Mesenchymal stem cell (in vitro differentiated cells and primary cell): Measurements from ENCODE around the gene SLC5A6.

Experiments
- DNase-seq: peaks from one replicate; pipeline ENCODE4 v3.0.0-alpha.2; 2013
- H2AFZ ChIP-seq: one replicate; pipeline ENCODE4 v1.6.1; 2013; ENCODE audit warnings: low read depth, mild to moderate bottlenecking, control low read depth, inconsistent platforms, low read length, moderate library complexity
- H2AK5ac ChIP-seq: 2 replicates; pipeline ENCODE4 v1.6.1; 2013; ENCODE audit warnings: low read length, moderate library complexity, mild to moderate bottlenecking, inconsistent platforms; ENCODE audit not compliant: severe bottlenecking
- H2BK120ac ChIP-seq: one replicate; pipeline ENCODE4 v1.6.1; 2013; ENCODE audit warnings: low read depth, mild to moderate bottlenecking, inconsistent platforms, low read length, moderate library complexity
- H2BK12ac ChIP-seq, 2 experiments: one replicate each; pipeline ENCODE4 v1.6.1; 2013; ENCODE audit warnings: inconsistent platforms in 2 of 2, low read length in 2 of 2, mild to moderate bottlenecking in 2 of 2, moderate library complexity in 2 of 2, control low read depth in 1 of 2
- H2BK15ac ChIP-seq: one replicate; pipeline ENCODE4 v1.6.1; 2013; ENCODE audit warnings: mild to moderate bottlenecking, low read depth, inconsistent platforms; ENCODE audit not compliant: poor library complexity, severe bottlenecking
- H2BK5ac ChIP-seq: 2 replicates; pipeline ENCODE4 v1.6.1; 2013; ENCODE audit warnings: low read depth, mild to moderate bottlenecking, low read length, control low read depth, inconsistent platforms; ENCODE audit not compliant: poor library complexity, severe bottlenecking
- H3K14ac ChIP-seq, 2 experiments: one replicate each; pipeline ENCODE4 v1.6.1; 2013; ENCODE audit warnings: inconsistent platforms in 2 of 2, low read length in 2 of 2, control low read depth in 1 of 2, mild to moderate bottlenecking in 1 of 2, moderate library complexity in 1 of 2
- H3K18ac ChIP-seq, 2 experiments: one replicate each; pipeline ENCODE4 v1.6.1; 2013; ENCODE audit warnings: inconsistent platforms in 2 of 2, low read length in 2 of 2, control low read depth in 1 of 2, low read depth in 1 of 2, mild to moderate bottlenecking in 1 of 2
- H3K23ac ChIP-seq, 2 experiments: one replicate each; pipeline ENCODE4 v1.6.1; 2013; ENCODE audit warnings: inconsistent platforms in 2 of 2, low read length in 2 of 2, mild to moderate bottlenecking in 2 of 2, moderate library complexity in 2 of 2, control low read depth in 1 of 2
- H3K27ac ChIP-seq: 2 replicates; pipeline ENCODE4 v1.5.1; 2013; ENCODE audit warnings: mild to moderate bottlenecking, moderate library complexity, low read length, control low read depth, inconsistent platforms; ENCODE audit not compliant: poor library complexity, severe bottlenecking
- H3K27me3 ChIP-seq, 2 experiments: 2 replicates each; pipeline versions ENCODE4 v1.6.1 to v1.7.0; 2013; ENCODE audit warnings: low read length in 2 of 2, mild to moderate bottlenecking in 2 of 2, moderate library complexity in 2 of 2, control low read depth in 1 of 2, inconsistent platforms in 1 of 2; ENCODE audit not compliant: control insufficient read depth in 1 of 2, insufficient read depth in 1 of 2
- H3K36me3 ChIP-seq, 2 experiments: 2 replicates each; pipeline versions ENCODE4 v1.6.1 to v1.7.0; 2013; ENCODE audit warnings: low read length in 2 of 2, control low read depth in 1 of 2, inconsistent platforms in 1 of 2, low read depth in 1 of 2, mild to moderate bottlenecking in 1 of 2; ENCODE audit not compliant: insufficient read depth in 2 of 2, control insufficient read depth in 1 of 2
- H3K4ac ChIP-seq, 2 experiments: one replicate each; pipeline ENCODE4 v1.6.1; 2013; ENCODE audit warnings: inconsistent platforms in 2 of 2, low read length in 2 of 2, mild to moderate bottlenecking in 2 of 2, moderate library complexity in 2 of 2, control low read depth in 1 of 2, low read depth in 1 of 2
- H3K4me1 ChIP-seq: 2 replicates; pipeline ENCODE4 v1.6.1; 2013; ENCODE audit warnings: low read depth, low read length, control low read depth; ENCODE audit not compliant: control insufficient read depth, insufficient read depth
- H3K4me2 ChIP-seq: 2 replicates; pipeline ENCODE4 v1.6.1; 2013; ENCODE audit warnings: low read length, mild to moderate bottlenecking, inconsistent platforms; ENCODE audit not compliant: poor library complexity, severe bottlenecking
- H3K4me3 ChIP-seq, 2 experiments: 2 replicates each; pipeline versions ENCODE4 v1.5.1 to v1.7.0; 2013; ENCODE audit warnings: low read length in 2 of 2, mild to moderate bottlenecking in 2 of 2, control low read depth in 1 of 2, low read depth in 1 of 2; ENCODE audit not compliant: insufficient read depth in 1 of 2
- H3K79me1 ChIP-seq: replicated peaks from 2 replicates; pipeline ENCODE4 v1.6.1; 2013; ENCODE audit warnings: mild to moderate bottlenecking, control low read depth, low read length, inconsistent platforms; ENCODE audit not compliant: poor library complexity, severe bottlenecking
- H3K9ac ChIP-seq: 2 replicates; pipeline ENCODE4 v1.7.0; 2013; ENCODE audit warnings: mild to moderate bottlenecking, low read length, moderate library complexity
- H3K9me3 ChIP-seq: 2 replicates; pipeline ENCODE4 v1.7.0; 2013; ENCODE audit warnings: mild to moderate bottlenecking, low read length; ENCODE audit not compliant: control insufficient read depth
- H4K8ac ChIP-seq: one replicate; pipeline ENCODE4 v1.6.1; 2013; ENCODE audit warnings: inconsistent platforms, mild to moderate bottlenecking, low read length, moderate library complexity
- H4K91ac ChIP-seq: one replicate; pipeline ENCODE4 v1.6.1; 2013; ENCODE audit warnings: mild to moderate bottlenecking, low read length, inconsistent platforms
- WGBS: methylation state at CpG from one replicate; pipeline ENCODE4 v1.1.7; 2013; ENCODE audit warnings: mixed read lengths; 5-methylcytosine and 5-hydroxymethylcytosine counted together

The SLC5A6 gene

DNA sequence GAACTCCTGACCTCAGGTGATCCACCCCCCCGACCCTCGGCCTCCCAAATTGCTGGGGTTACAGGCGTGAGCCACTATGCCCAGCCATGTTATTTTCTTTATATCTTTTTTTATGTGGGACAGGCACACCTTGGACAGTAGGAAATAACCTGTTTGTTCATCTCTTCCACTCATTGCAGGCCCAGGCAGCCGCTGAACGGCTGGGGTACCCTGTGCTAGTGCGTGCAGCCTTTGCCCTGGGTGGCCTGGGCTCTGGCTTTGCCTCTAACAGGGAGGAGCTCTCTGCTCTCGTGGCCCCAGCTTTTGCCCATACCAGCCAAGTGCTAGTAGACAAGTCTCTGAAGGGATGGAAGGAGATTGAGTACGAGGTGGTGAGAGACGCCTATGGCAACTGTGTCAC lies 13.5 kb upstream of the SLC5A6 start:
- H4K91ac ChIP-seq: peak overlapping the region; percentile 53
- no peak overlapping the region for H3K9ac ChIP-seq
- peaks cover 68 to 93% of the 10 kb centered on the region in 2 experiments for H3K36me3 ChIP-seq
- H3K27ac ChIP-seq: no peak overlapping the region
- H4K8ac ChIP-seq: no peak overlapping the region
- no peak overlapping the region for H2BK120ac ChIP-seq
- WGBS: 97% methylated on average over 9 of the region's 9 CpGs
- no peak overlapping the region for H3K4ac ChIP-seq
- no peak overlapping the region for H3K14ac ChIP-seq
- H2BK5ac ChIP-seq: no peak overlapping the region
- H3K27me3 ChIP-seq: no peaks in the 10 kb centered on the region
- no peak overlapping the region for H2BK15ac ChIP-seq
- H2AK5ac ChIP-seq: no peak overlapping the region
- H3K4me1 ChIP-seq: peaks cover 4% of the 10 kb centered on the region
- no peak overlapping the region for H3K4me2 ChIP-seq
- H2AFZ ChIP-seq: no peak overlapping the region
- H2BK12ac ChIP-seq: no peak overlapping the region
- no peak for DNase-seq
- no peak overlapping the region for H3K23ac ChIP-seq
- no peak overlapping the region for H3K18ac ChIP-seq
- H3K4me3 ChIP-seq: no peak overlapping the region
- H3K9me3 ChIP-seq: no peaks in the 10 kb centered on the region
- peaks cover 48% of the 10 kb centered on the region for H3K79me1 ChIP-seq

DNA sequence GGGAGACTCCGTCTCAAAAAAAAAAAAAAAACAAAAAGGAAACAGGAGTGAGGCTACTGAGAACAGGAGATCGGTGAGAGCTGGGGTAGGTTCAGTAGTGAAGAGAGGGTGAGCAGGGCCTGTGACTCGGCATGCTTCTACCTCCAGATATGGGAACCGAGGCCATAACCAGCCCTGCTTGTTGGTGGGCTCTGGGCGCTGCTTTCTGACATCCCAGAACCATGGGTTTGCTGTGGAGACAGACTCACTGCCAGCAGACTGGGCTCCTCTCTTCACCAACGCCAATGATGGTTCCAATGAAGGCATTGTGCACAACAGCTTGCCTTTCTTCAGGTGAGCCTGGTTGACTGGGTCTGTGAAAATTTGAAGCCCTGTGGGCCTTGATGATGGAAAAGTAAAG lies 11.3 kb upstream of the SLC5A6 start:
- WGBS: 95% methylated on average over 6 of the region's 6 CpGs
- Histone ChIP-seq H3K4ac (no peak overlapping the region), H2BK5ac (no peak overlapping the region), H2BK15ac (no peak overlapping the region), H3K4me3 (no peak overlapping the region), H3K79me1 (peaks cover 45% of the 10 kb centered on the region), H2AFZ (no peak overlapping the region), H3K9me3 (no peaks in the 10 kb centered on the region), H3K14ac (no peak overlapping the region), H3K4me1 (peaks cover 4% of the 10 kb centered on the region), H3K4me2 (no peak overlapping the region), H3K27me3 (no peaks in the 10 kb centered on the region), H4K91ac (no peak overlapping the region), H3K18ac (no peak overlapping the region), H3K36me3 (peaks cover 59 to 91% of the 10 kb centered on the region in 2 experiments), H3K9ac (no peak overlapping the region), H2BK12ac (no peak overlapping the region), H3K27ac (no peak overlapping the region), H3K23ac (no peak overlapping the region), H2AK5ac (no peak overlapping the region), H4K8ac (no peak overlapping the region), H2BK120ac (no peak overlapping the region)
- DNase-seq: no peak

DNA sequence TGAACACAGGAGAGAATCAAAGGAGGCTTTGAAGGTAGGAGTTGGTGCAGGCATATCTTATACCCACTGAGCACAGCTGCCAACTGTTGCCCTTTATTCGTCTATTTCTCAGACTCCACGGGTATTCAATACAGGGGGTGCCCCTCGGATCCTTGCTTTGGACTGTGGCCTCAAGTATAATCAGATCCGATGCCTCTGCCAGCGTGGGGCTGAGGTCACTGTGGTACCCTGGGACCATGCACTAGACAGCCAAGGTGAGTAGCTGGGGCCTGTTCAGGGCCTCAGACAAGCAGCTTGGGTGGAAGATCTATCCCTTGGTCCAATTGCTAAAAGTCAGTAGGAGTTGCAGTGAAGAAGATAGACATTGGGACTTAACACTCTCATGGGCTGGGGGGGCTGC lies 10.3 kb upstream of the SLC5A6 start:
- Histone ChIP-seq H2BK12ac (no peak overlapping the region), H3K36me3 (peaks cover 57 to 82% of the 10 kb centered on the region in 2 experiments), H4K8ac (no peak overlapping the region), H2AK5ac (no peak overlapping the region), H3K9ac (no peak overlapping the region), H3K27ac (no peak overlapping the region), H3K14ac (no peak overlapping the region), H3K4me1 (peaks cover 4% of the 10 kb centered on the region), H3K18ac (no peak overlapping the region), H2BK120ac (no peak overlapping the region), H2AFZ (no peak overlapping the region), H3K4ac (no peak overlapping the region), H3K23ac (no peak overlapping the region), H3K27me3 (no peaks in the 10 kb centered on the region), H3K79me1 (peaks cover 43% of the 10 kb centered on the region), H4K91ac (no peak overlapping the region), H3K4me3 (no peak overlapping the region), H2BK15ac (no peak overlapping the region), H3K9me3 (no peaks in the 10 kb centered on the region), H3K4me2 (no peak overlapping the region), H2BK5ac (no peak overlapping the region)
- DNase-seq: no peak
- WGBS: 96% methylated on average over 5 of the region's 5 CpGs

DNA sequence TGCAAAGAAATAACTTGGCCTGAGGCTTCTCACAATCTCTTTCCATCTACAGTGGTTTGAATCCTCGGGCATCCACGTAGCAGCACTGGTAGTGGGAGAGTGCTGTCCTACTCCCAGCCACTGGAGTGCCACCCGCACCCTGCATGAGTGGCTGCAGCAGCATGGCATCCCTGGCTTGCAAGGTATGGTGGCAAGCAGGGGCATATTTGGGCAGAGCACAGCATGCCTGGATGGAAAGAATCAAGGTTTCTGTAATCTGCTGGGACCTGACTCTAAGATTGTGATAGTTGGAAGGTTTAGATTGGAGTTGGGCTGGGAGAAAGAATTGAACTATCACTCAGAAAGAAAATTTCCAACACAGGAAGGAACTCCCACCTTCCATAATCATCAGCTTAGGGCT lies 9.1 kb upstream of the SLC5A6 start:
- H3K4me1 ChIP-seq: peaks cover 6% of the 10 kb centered on the region
- DNase-seq: no peak
- H3K27ac ChIP-seq: no peak overlapping the region
- H3K27me3 ChIP-seq: no peaks in the 10 kb centered on the region
- no peak overlapping the region for H3K14ac ChIP-seq
- no peak overlapping the region for H2BK120ac ChIP-seq
- H3K23ac ChIP-seq: no peak overlapping the region
- no peaks in the 10 kb centered on the region for H3K9me3 ChIP-seq
- peaks cover 40% of the 10 kb centered on the region for H3K79me1 ChIP-seq
- H4K91ac ChIP-seq: no peak overlapping the region
- no peak overlapping the region for H2BK15ac ChIP-seq
- H3K18ac ChIP-seq: no peak overlapping the region
- H3K4me3 ChIP-seq: no peak overlapping the region
- H3K36me3 ChIP-seq: peaks cover 49 to 77% of the 10 kb centered on the region in 2 experiments
- H3K4me2 ChIP-seq: no peak overlapping the region
- no peak overlapping the region for H2AFZ ChIP-seq
- 97% methylated on average over 3 of the region's 3 CpGs for WGBS
- H4K8ac ChIP-seq: no peak overlapping the region
- no peak overlapping the region for H3K4ac ChIP-seq
- H2BK5ac ChIP-seq: no peak overlapping the region
- H3K9ac ChIP-seq: no peak overlapping the region
- no peak overlapping the region for H2BK12ac ChIP-seq
- no peak overlapping the region for H2AK5ac ChIP-seq
